NOMO-1 treated with DMSO at 0.1 percent for 48 hours (cell line): ENCODE measurements around the gene PHACTR1.
A peak's percentile ranks its signal among the peaks of the same experiment; 100 is the strongest.
"Not testable (repeated sequence)": the region's sequence is repeated elsewhere in the genome, so short reads cannot be mapped to it uniquely, and the experiment has no call there.

Experiments used
- DNase-seq: peaks from one replicate; lab custom pipeline; 2025; ENCODE audit not compliant: unreplicated experiment; lab: John Stamatoyannopoulos, UW

PHACTR1 gene

GRCh38 chr6:12748815-12749521 is 32.4 kb downstream of the PHACTR1 start:
- DNase-seq = no peak

GRCh38 chr6:12749531-12750379 is 33.2 kb downstream of the PHACTR1 start:
- no peak for DNase-seq

GRCh38 chr6:12750416-12750815 is 33.8 kb downstream of the PHACTR1 start:
- DNase-seq = no peak

- peak; percentile 10 for DNase-seq
Measured at GRCh38 chr6:12751694-12752325, 35.2 kb downstream of the PHACTR1 start.

GRCh38 chr6:12753036-12753435 is 36.5 kb downstream of the PHACTR1 start:
- no peak for DNase-seq

GRCh38 chr6:12760226-12760625 is 43.7 kb downstream of the PHACTR1 start:
- no peak for DNase-seq

GRCh38 chr6:12760911-12761310 is 44.3 kb downstream of the PHACTR1 start:
- no peak for DNase-seq

GRCh38 chr6:12761376-12762115 is 45.0 kb downstream of the PHACTR1 start:
- DNase-seq = no peak

GRCh38 chr6:12762731-12763434 is 46.3 kb downstream of the PHACTR1 start:
- DNase-seq = not testable (repeated sequence)

GRCh38 chr6:12766365-12766764 is 49.8 kb downstream of the PHACTR1 start:
- DNase-seq = no peak

- no peak for DNase-seq
Measured at GRCh38 chr6:12767016-12767415, 50.4 kb downstream of the PHACTR1 start.

GRCh38 chr6:12769556-12770256 is 53.1 kb downstream of the PHACTR1 start:
- DNase-seq = no peak

- DNase-seq = no peak
Measured at GRCh38 chr6:12772416-12772815, 55.8 kb downstream of the PHACTR1 start.

GRCh38 chr6:12776291-12776690 is 59.7 kb downstream of the PHACTR1 start:
- DNase-seq = no peak

- DNase-seq = no peak
Measured at GRCh38 chr6:12779772-12780171, 63.2 kb downstream of the PHACTR1 start.

GRCh38 chr6:12782136-12782535 is 65.6 kb downstream of the PHACTR1 start:
- DNase-seq = no peak

- no peak for DNase-seq
Measured at GRCh38 chr6:12785301-12785700, 68.7 kb downstream of the PHACTR1 start.

- DNase-seq = no peak
Measured at GRCh38 chr6:12785921-12786320, 69.4 kb downstream of the PHACTR1 start.

GRCh38 chr6:12791371-12791770 is 74.8 kb downstream of the PHACTR1 start:
- DNase-seq = no peak

- no peak for DNase-seq
Measured at GRCh38 chr6:12798326-12798725, 81.8 kb downstream of the PHACTR1 start.
